GM19463 (cell line): ENCODE measurements around the gene ANXA2.

Experiments used
- ATAC-seq: cut with Tn5 transposase; IDR thresholded peaks from one replicate; pipeline ENCODE4 v1.9.1; 2021; ENCODE audit warnings: mild to moderate bottlenecking, moderate library complexity; ENCODE audit not compliant: unreplicated experiment

The ANXA2 gene

DNA sequence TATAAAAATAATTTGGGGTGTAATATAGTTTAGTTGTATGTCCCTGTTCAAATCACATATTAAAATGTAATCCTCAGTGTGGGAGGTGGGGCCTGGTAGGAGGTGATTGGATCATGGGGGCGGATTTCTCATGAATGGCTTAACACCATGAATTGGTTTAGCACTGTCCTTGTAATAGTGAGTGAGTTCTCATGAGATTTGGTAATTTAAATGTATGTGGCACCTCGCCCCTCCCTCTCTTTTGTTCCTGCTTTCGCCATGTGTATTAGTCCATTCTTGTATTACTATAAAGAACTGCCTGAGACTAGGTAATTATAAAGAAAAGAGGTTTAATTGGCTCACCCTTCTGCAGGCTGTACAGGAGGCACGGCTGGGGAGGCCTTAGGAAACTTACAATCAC lies 83.9 kb downstream of the ANXA2 start:
- ATAC-seq: no peak

- ATAC-seq: no peak
These were observed 90.8 kb downstream of the ANXA2 start for GRCh38 chr15:60307034-60307433.

- ATAC-seq: no peak
These were observed 96.8 kb downstream of the ANXA2 start for GRCh38 chr15:60301024-60301423.

DNA sequence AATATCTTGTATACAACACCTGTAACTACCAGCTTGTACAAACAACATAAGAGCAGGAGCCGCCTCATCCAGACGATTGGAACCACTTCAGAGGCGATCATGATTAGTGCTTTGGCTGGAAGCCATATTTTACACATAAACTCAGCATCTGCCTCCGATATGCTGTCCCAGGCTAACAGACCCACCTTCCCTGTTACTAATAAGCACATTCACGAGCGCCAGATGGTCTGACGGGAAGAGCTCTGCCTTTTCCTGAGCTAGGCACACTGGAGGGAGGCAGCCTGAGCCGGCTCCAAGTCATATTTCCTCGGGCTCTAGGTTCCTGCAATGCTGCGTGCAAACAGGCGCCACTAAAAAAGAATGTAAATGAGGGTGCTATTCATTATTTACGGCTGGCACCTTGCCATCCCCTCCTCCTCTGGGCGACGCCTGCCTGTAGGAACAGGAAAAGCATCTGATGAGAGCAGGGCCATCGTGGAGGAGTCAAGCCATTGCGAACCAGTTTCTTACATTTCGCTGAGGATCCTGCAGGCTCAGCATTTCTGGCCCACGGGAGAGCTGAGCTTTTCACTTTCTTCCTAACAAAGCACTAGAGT lies 98.2 kb downstream of the ANXA2 start:
- ATAC-seq: no peak
